HEK293T (cell line): ENCODE results near the gene ATPAF2.

Experiments
- CTCF ChIA-PET: fragments of 350-600 bp; formaldehyde crosslinking; extraction: SDS; loops from one replicate; lab custom pipeline; 2021; ENCODE audit warnings: antibody characterized with exemption, inconsistent platforms; lab: Yijun Ruan, JAX
- POLR2A ChIA-PET: fragments of 350-600 bp; formaldehyde crosslinking; extraction: SDS; loops from one replicate; lab custom pipeline; 2020; ENCODE audit warnings: antibody characterized with exemption, inconsistent platforms; lab: Yijun Ruan, JAX
- DNase-seq: peaks from one replicate; pipeline ENCODE4 v3.0.0; 2012; ENCODE audit warnings: mixed read lengths; ENCODE audit errors: extremely low spot score
- ARNT ChIP-seq: fragments of 450-650 bp; IDR thresholded peaks from 2 replicates; pipeline ENCODE4 v1.6.1; 2017; ENCODE audit warnings: mild to moderate bottlenecking
- BHLHE40 ChIP-seq: fragments of 450-650 bp; IDR thresholded peaks from 2 replicates; pipeline ENCODE4 v1.6.1; 2016; ENCODE audit warnings: mild to moderate bottlenecking, moderate library complexity, borderline replicate concordance
- CTBP1 ChIP-seq: fragments of 450-650 bp; IDR thresholded peaks from 2 replicates; pipeline ENCODE4 v1.6.1; 2016; ENCODE audit warnings: borderline replicate concordance
- ELF4 ChIP-seq: fragments of 450-650 bp; IDR thresholded peaks from 2 replicates; pipeline ENCODE4 v1.6.1; 2017; ENCODE audit warnings: antibody characterized with exemption
- FOXA1 ChIP-seq: fragments of 450-650 bp; IDR thresholded peaks from 2 replicates; pipeline ENCODE4 v1.6.1; 2016; ENCODE audit warnings: mild to moderate bottlenecking
- FOXK2 ChIP-seq: fragments of 450-650 bp; IDR thresholded peaks from 2 replicates; pipeline ENCODE4 v1.6.1; 2016; ENCODE audit warnings: mild to moderate bottlenecking
- FOXM1 ChIP-seq: fragments of 450-650 bp; IDR thresholded peaks from 2 replicates; pipeline ENCODE4 v1.6.1; 2017; ENCODE audit warnings: mild to moderate bottlenecking, borderline replicate concordance
- HDGF ChIP-seq: fragments of 450-650 bp; IDR thresholded peaks from 2 replicates; pipeline ENCODE4 v1.6.1; 2017; ENCODE audit warnings: antibody characterized with exemption, borderline replicate concordance
- L3MBTL2 ChIP-seq: fragments of 450-650 bp; conservative IDR thresholded peaks from 2 replicates; pipeline ENCODE4 v1.6.1; 2016; ENCODE audit warnings: mild to moderate bottlenecking
- LEF1 ChIP-seq: fragments of 450-650 bp; IDR thresholded peaks from 2 replicates; pipeline ENCODE4 v1.6.1; 2017; ENCODE audit warnings: mild to moderate bottlenecking, borderline replicate concordance
- NFRKB ChIP-seq: fragments of 450-650 bp; IDR thresholded peaks from 2 replicates; pipeline ENCODE4 v1.6.1; 2016; ENCODE audit warnings: mild to moderate bottlenecking, moderate library complexity
- SP1 ChIP-seq: fragments of 450-650 bp; IDR thresholded peaks from 2 replicates; pipeline ENCODE4 v1.6.1; 2017
- SUZ12 ChIP-seq: fragments of 450-650 bp; IDR thresholded peaks from 2 replicates; pipeline ENCODE4 v1.6.1; 2016; ENCODE audit warnings: mild to moderate bottlenecking
- TARDBP ChIP-seq: fragments of 450-650 bp; IDR thresholded peaks from 2 replicates; pipeline ENCODE4 v1.6.1; 2016
- ZNF384 ChIP-seq: fragments of 450-650 bp; IDR thresholded peaks from 2 replicates; pipeline ENCODE4 v1.6.1; 2016
- TF ChIP-seq, protein P1 (sequence below): fragments of 450-650 bp; IDR thresholded peaks from 2 replicates; pipeline ENCODE4 v1.6.1; 2016

Gene ATPAF2

DNA sequence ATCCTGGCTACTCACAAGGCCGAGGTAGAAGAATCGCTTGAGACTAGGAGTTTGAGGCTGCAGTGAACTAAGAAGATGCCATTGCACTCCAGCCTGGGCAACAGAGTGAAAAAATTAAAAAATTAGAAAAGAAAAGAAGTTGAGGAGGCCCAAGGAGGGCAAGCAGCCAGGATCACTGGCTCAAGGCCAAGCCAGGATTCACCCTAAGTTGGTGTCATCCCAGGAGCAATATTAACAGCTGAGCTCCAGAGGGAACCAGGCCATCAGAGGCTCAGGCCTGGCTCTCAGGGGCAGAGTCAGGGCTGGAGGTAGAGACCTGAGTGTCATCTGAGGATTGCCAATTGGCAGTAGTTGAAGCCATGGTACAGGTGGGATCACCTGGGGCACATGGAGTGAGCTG, 45.6 kb downstream of the ATPAF2 start:
- POLR2A ChIA-PET: no interaction called here
- no peak for DNase-seq
- CTCF ChIA-PET: interaction anchor here (0.5 to 1.1 kb wide), 4 partner anchors 12 to 182 kb away, joined by 3 to 4 read pairs (median 3); no protein-coding TSS in a partner anchor
- no peak for TF ChIP-seq FOXA1
- TF ChIP-seq SP1: no peak
- no peak for TF ChIP-seq SUZ12
- no peak for TF ChIP-seq LEF1
- no peak for TF ChIP-seq HDGF
- no peak for TF ChIP-seq FOXM1
- no peak for TF ChIP-seq CTBP1
- TF ChIP-seq NFRKB: no peak

- ChIA-PET POLR2A (no interaction called here), CTCF (no interaction called here)
- DNase-seq: no peak
- TF ChIP-seq ZNF384: no peak
- no peak for TF ChIP-seq FOXM1
- TF ChIP-seq ARNT: no peak
- TF ChIP-seq L3MBTL2: no peak
- TF ChIP-seq NFRKB: no peak
- TF ChIP-seq, protein P1, sequence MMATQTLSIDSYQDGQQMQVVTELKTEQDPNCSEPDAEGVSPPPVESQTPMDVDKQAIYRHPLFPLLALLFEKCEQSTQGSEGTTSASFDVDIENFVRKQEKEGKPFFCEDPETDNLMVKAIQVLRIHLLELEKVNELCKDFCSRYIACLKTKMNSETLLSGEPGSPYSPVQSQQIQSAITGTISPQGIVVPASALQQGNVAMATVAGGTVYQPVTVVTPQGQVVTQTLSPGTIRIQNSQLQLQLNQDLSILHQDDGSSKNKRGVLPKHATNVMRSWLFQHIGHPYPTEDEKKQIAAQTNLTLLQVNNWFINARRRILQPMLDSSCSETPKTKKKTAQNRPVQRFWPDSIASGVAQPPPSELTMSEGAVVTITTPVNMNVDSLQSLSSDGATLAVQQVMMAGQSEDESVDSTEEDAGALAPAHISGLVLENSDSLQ: no peak
- no peak for TF ChIP-seq LEF1
- no peak for TF ChIP-seq CTBP1
- no peak for TF ChIP-seq FOXA1
- no peak for TF ChIP-seq FOXK2
- TF ChIP-seq SUZ12: no peak
- TF ChIP-seq TARDBP: no peak
- TF ChIP-seq HDGF: no peak
- no peak for TF ChIP-seq SP1
- no peak for TF ChIP-seq ELF4
- no peak for TF ChIP-seq BHLHE40
These were observed 48.7 kb downstream of the ATPAF2 start for GRCh38 chr17:17990282-17990681.

DNA sequence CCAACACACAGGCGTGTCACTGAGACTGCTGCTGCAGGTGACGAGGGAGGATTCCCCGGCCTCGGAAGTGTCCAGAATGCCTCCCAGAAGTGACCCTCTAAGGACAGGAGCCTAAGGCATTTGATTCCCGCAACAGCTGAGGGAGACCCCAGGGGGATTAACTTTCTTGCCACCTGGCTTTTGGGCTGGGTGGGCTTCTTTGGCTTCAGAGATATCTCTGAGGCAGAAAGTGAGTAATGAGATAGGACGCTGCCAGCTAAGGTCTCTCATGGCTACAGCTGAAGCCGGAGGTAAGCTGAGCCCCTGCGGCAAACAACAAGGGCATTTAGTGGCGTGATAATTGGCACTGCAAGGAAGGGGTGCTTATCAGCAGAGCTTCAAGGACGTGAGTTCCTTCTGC, 49.4 kb downstream of the ATPAF2 start:
- DNase-seq: no peak
- no peak for TF ChIP-seq FOXM1
- no peak for TF ChIP-seq FOXK2
- TF ChIP-seq ELF4: no peak
- TF ChIP-seq LEF1: no peak
- TF ChIP-seq FOXA1: no peak
- no peak for TF ChIP-seq SUZ12
- ChIA-PET POLR2A (no interaction called here), CTCF (no interaction called here)

DNA sequence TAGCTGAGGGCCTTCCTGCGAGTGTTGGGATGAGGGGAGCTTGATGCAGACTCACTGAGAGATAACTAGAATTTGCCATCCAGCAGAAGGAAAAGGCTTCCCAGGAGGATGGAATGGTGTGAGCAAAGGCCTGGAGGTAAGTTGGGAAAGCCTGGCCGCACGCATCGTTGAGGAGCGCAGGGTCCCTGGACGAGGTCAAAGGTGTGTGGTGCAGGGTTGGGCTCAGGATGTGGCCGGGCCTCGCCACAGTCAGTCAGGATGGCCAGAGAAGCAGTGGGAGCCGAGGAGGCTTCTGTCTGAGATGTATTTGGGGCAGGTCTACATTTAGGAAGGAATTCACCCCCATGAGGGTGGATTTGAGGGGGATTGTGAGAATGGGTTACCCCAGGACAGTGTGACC, 49.9 kb downstream of the ATPAF2 start:
- ChIA-PET POLR2A (no interaction called here), CTCF (no interaction called here)
- DNase-seq: no peak
- TF ChIP-seq SP1: no peak
- TF ChIP-seq FOXK2: no peak
- no peak for TF ChIP-seq L3MBTL2
- no peak for TF ChIP-seq ZNF384
- TF ChIP-seq FOXA1: no peak
- TF ChIP-seq LEF1: no peak
- TF ChIP-seq BHLHE40: no peak
- no peak for TF ChIP-seq ARNT
- TF ChIP-seq, protein P1: no peak
- TF ChIP-seq TARDBP: no peak

DNA sequence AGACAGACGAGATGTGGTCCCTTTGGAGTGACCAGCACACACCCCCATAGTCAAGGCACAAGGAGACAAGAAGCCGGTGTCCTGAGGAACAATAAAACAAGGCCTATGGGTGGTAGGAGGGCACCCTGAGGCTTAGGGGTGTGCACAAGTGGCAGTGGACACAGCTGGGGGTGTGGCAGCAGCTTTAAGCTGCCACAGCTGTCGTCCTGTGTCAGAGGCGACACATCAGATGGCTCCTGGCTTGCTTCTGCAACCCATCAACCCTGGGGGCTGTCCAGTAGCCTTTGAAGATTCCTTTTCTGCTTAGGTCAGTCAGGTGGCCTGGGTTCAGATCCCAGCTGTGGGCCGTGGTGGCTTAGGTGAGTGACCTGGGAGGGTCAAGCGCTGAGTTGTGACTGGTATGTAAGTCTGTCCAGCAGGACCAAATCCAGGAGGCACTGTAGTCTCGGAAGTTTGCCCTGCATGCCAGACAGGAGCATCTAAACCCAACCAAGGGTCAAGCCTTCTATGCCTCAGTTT, 50.5 kb downstream of the ATPAF2 start:
- POLR2A ChIA-PET: no interaction called here
- CTCF ChIA-PET: no interaction called here
- TF ChIP-seq ZNF384: no peak
- TF ChIP-seq NFRKB: no peak
- TF ChIP-seq CTBP1: no peak
- DNase-seq: no peak

- ChIA-PET CTCF (no interaction called here), POLR2A (no interaction called here)
- no peak for DNase-seq
- no peak for TF ChIP-seq ELF4
- TF ChIP-seq LEF1: no peak
- no peak for TF ChIP-seq SP1
- no peak for TF ChIP-seq FOXM1
- TF ChIP-seq FOXK2: no peak
- no peak for TF ChIP-seq TARDBP
- no peak for TF ChIP-seq ZNF384
- TF ChIP-seq NFRKB: no peak
- TF ChIP-seq BHLHE40: no peak
- TF ChIP-seq SUZ12: no peak
- TF ChIP-seq FOXA1: no peak
- TF ChIP-seq, protein P1: no peak
- TF ChIP-seq ARNT: no peak
- TF ChIP-seq HDGF: no peak
- no peak for TF ChIP-seq L3MBTL2
- no peak for TF ChIP-seq CTBP1
These were observed 51.1 kb downstream of the ATPAF2 start for GRCh38 chr17:17987901-17988300.
